ENCODE results near the gene SLC5A1.

- TF ChIP-seq CTCF (IDR thresholded peaks at IDR 0.05; ENCODE audit: low read length) (no peak), EZH2 (optimal IDR thresholded peaks at IDR 0.05; ENCODE audit: low read depth, low read length) (no peak), EZH2phosphoT487 (IDR thresholded peaks at IDR 0.05; ENCODE audit: low read length) (no peak)
Measured at GRCh38 chr22:32097018-32097417, 54.0 kb downstream of the SLC5A1 start.

Measured in MM.1S (cell line).